HEK293 (cell line): ENCODE data around the gene ANKH.

Source experiments
- CTCF ChIA-PET: fragments of 350-600 bp; formaldehyde crosslinking; extraction: SDS; loops from one replicate; lab custom pipeline; 2021; ENCODE audit warnings: antibody characterized with exemption; lab: Yijun Ruan, JAX
- POLR2A ChIA-PET: fragments of 300-600 bp; formaldehyde crosslinking; extraction: SDS; loops from one replicate; lab custom pipeline; 2020; ENCODE audit warnings: antibody characterized with exemption, inconsistent platforms; lab: Yijun Ruan, JAX
- H3K27ac ChIP-seq: fragments of 200-500 bp; sonication (Bioruptor generic); 2 replicates; pipeline ENCODE4 v1.5.1; 2014; ENCODE audit warnings: low read depth, low read length, control low read depth, inconsistent platforms; ENCODE audit errors: extremely low read depth
- H3K36me3 ChIP-seq, 2 experiments: fragments of 200-500 bp in 1 of 2; sonication (Bioruptor generic) in 1 of 2; 1 replicate in 1 of 2; 2 replicates in 1 of 2; pipeline ENCODE4 v1.5.1; 2014 to 2017; ENCODE audit warnings: inconsistent platforms in 2 of 2, low read length in 2 of 2; ENCODE audit not compliant: control insufficient read depth in 2 of 2, insufficient read depth in 1 of 2
- H3K4me1 ChIP-seq: fragments of 200-500 bp; sonication (Bioruptor generic); 2 replicates; pipeline ENCODE4 v1.5.1; 2014; ENCODE audit warnings: mild to moderate bottlenecking, low read length, inconsistent platforms; ENCODE audit not compliant: control insufficient read depth, insufficient read depth
- H3K4me3 ChIP-seq: 2 replicates; pipeline ENCODE4 v1.5.1; 2011; ENCODE audit warnings: low read depth, mild to moderate bottlenecking, control low read depth, low read length, moderate library complexity
- H3K9me3 ChIP-seq: fragments of 200-500 bp; sonication (Bioruptor generic); 2 replicates; pipeline ENCODE4 v1.5.1; 2014; ENCODE audit warnings: low read depth, low read length, inconsistent platforms; ENCODE audit not compliant: control insufficient read depth, insufficient read depth
- BCL11A ChIP-seq: fragments of 450-650 bp; formaldehyde crosslinking; IDR thresholded peaks from 2 replicates; pipeline ENCODE4 v1.5.1; 2016; ENCODE audit warnings: low read depth, missing biosample characterization, missing genetic modification characterization
- HIC1 ChIP-seq: fragments of 450-650 bp; formaldehyde crosslinking; IDR thresholded peaks from 2 replicates; pipeline ENCODE4 v1.5.1; 2016; ENCODE audit warnings: missing biosample characterization, missing genetic modification characterization
- HOXA7 ChIP-seq: sonication (generic); formaldehyde crosslinking; IDR thresholded peaks from 2 replicates; pipeline ENCODE4 v1.8.1; 2022; ENCODE audit warnings: missing genetic modification reagents, borderline replicate concordance
- IKZF3 ChIP-seq: fragments of 450-650 bp; IDR thresholded peaks from 2 replicates; pipeline ENCODE4 v1.5.0; 2018; ENCODE audit warnings: missing biosample characterization, mild to moderate bottlenecking, missing genetic modification characterization, moderate library complexity
- KLF10 ChIP-seq: fragments of 450-650 bp; IDR thresholded peaks from 2 replicates; pipeline ENCODE4 v1.5.1; 2018; ENCODE audit warnings: missing biosample characterization, mild to moderate bottlenecking, missing genetic modification characterization
- KLF7 ChIP-seq: fragments of 450-650 bp; formaldehyde crosslinking; IDR thresholded peaks from 2 replicates; pipeline ENCODE4 v1.5.1; 2016; ENCODE audit warnings: missing biosample characterization, missing genetic modification characterization, borderline replicate concordance
- MYNN ChIP-seq: fragments of 450-650 bp; formaldehyde crosslinking; IDR thresholded peaks from 2 replicates; pipeline ENCODE4 v1.5.1; 2016; ENCODE audit warnings: missing biosample characterization, missing genetic modification characterization, borderline replicate concordance
- OVOL3 ChIP-seq: fragments of 450-650 bp; formaldehyde crosslinking; IDR thresholded peaks from 2 replicates; pipeline ENCODE4 v1.5.1; 2016; ENCODE audit warnings: missing biosample characterization, missing genetic modification characterization
- SP2 ChIP-seq: fragments of 450-650 bp; formaldehyde crosslinking; IDR thresholded peaks from 2 replicates; pipeline ENCODE4 v1.5.1; 2016; ENCODE audit warnings: missing biosample characterization, missing genetic modification characterization
- ZBTB1 ChIP-seq: fragments of 450-650 bp; formaldehyde crosslinking; IDR thresholded peaks from 2 replicates; pipeline ENCODE4 v1.5.1; 2016; ENCODE audit warnings: missing biosample characterization, missing genetic modification characterization
- ZNF112 ChIP-seq: fragments of 450-650 bp; formaldehyde crosslinking; IDR thresholded peaks from 2 replicates; pipeline ENCODE4 v1.5.0; 2017; ENCODE audit warnings: missing biosample characterization, missing genetic modification characterization
- ZNF132 ChIP-seq: fragments of 450-650 bp; formaldehyde crosslinking; IDR thresholded peaks from 2 replicates; pipeline ENCODE4 v1.5.1; 2017; ENCODE audit warnings: missing biosample characterization, missing genetic modification characterization, borderline replicate concordance
- ZNF146 ChIP-seq: fragments of 450-650 bp; formaldehyde crosslinking; IDR thresholded peaks from 2 replicates; pipeline ENCODE4 v1.5.1; 2016; ENCODE audit warnings: missing biosample characterization, missing genetic modification characterization
- ZNF169 ChIP-seq: fragments of 450-650 bp; formaldehyde crosslinking; IDR thresholded peaks from 2 replicates; pipeline ENCODE4 v1.5.1; 2016; ENCODE audit warnings: missing biosample characterization, missing genetic modification characterization
- ZNF202 ChIP-seq: fragments of 450-650 bp; formaldehyde crosslinking; IDR thresholded peaks from 2 replicates; pipeline ENCODE4 v1.5.1; 2016; ENCODE audit warnings: missing biosample characterization, missing genetic modification characterization, borderline replicate concordance
- ZNF211 ChIP-seq: fragments of 450-650 bp; formaldehyde crosslinking; IDR thresholded peaks from 2 replicates; pipeline ENCODE4 v1.5.1; 2016; ENCODE audit warnings: low read depth, missing biosample characterization, missing genetic modification characterization
- ZNF24 ChIP-seq: fragments of 450-650 bp; formaldehyde crosslinking; IDR thresholded peaks from 2 replicates; pipeline ENCODE4 v1.5.1; 2016; ENCODE audit warnings: missing biosample characterization, missing genetic modification characterization
- ZNF274 ChIP-seq, 2 experiments: fragments of 200-500 bp in 1 of 2; fragments of 450-650 bp in 1 of 2; sonication (Bioruptor generic) in 1 of 2; formaldehyde crosslinking in 1 of 2; IDR thresholded peaks; 2 replicates each; pipeline versions ENCODE4 v1.5.1 to v1.6.1; 2014 to 2016; ENCODE audit warnings: borderline replicate concordance in 1 of 2, inconsistent platforms in 1 of 2, low read length in 1 of 2, missing biosample characterization in 1 of 2, missing genetic modification characterization in 1 of 2
- ZNF423 ChIP-seq: fragments of 450-650 bp; formaldehyde crosslinking; IDR thresholded peaks from 2 replicates; pipeline ENCODE4 v1.5.1; 2016; ENCODE audit warnings: missing biosample characterization, missing genetic modification characterization
- ZNF433 ChIP-seq: fragments of 450-650 bp; formaldehyde crosslinking; IDR thresholded peaks from 2 replicates; pipeline ENCODE4 v1.5.1; 2016; ENCODE audit warnings: missing biosample characterization, missing genetic modification characterization, low read depth
- ZNF48 ChIP-seq: fragments of 450-650 bp; formaldehyde crosslinking; IDR thresholded peaks from 2 replicates; pipeline ENCODE4 v1.5.1; 2016; ENCODE audit warnings: missing biosample characterization, missing genetic modification characterization
- ZNF514 ChIP-seq: fragments of 450-650 bp; formaldehyde crosslinking; IDR thresholded peaks from 2 replicates; pipeline ENCODE4 v1.5.1; 2016; ENCODE audit warnings: missing biosample characterization, missing genetic modification characterization
- ZNF530 ChIP-seq: fragments of 450-650 bp; formaldehyde crosslinking; IDR thresholded peaks from 2 replicates; pipeline ENCODE4 v1.5.1; 2016; ENCODE audit warnings: low read depth, missing biosample characterization, missing genetic modification characterization
- ZNF561 ChIP-seq: fragments of 450-650 bp; IDR thresholded peaks from 2 replicates; pipeline ENCODE4 v1.5.1; 2018; ENCODE audit warnings: missing biosample characterization, missing genetic modification characterization, borderline replicate concordance
- ZNF600 ChIP-seq: fragments of 450-650 bp; formaldehyde crosslinking; IDR thresholded peaks from 2 replicates; pipeline ENCODE4 v1.5.1; 2016; ENCODE audit warnings: missing biosample characterization, missing genetic modification characterization
- ZNF621 ChIP-seq: fragments of 450-650 bp; formaldehyde crosslinking; IDR thresholded peaks from 2 replicates; pipeline ENCODE4 v1.5.1; 2017; ENCODE audit warnings: missing biosample characterization, missing genetic modification characterization
- ZNF747 ChIP-seq: fragments of 450-650 bp; formaldehyde crosslinking; IDR thresholded peaks from 2 replicates; pipeline ENCODE4 v1.5.1; 2016; ENCODE audit warnings: missing biosample characterization, missing genetic modification characterization
- TF ChIP-seq, protein P1 (sequence below): IDR thresholded peaks from 2 replicates; pipeline ENCODE4 v1.6.1; 2011; ENCODE audit warnings: mild to moderate bottlenecking, low read depth, low read length, borderline replicate concordance
- TF ChIP-seq, protein P2 (sequence below): fragments of 450-650 bp; formaldehyde crosslinking; IDR thresholded peaks from 2 replicates; pipeline ENCODE4 v1.5.1; 2016; ENCODE audit warnings: missing biosample characterization, missing genetic modification characterization, borderline replicate concordance
- TF ChIP-seq, protein P3 (sequence below): fragments of 450-650 bp; formaldehyde crosslinking; IDR thresholded peaks from 2 replicates; pipeline ENCODE4 v1.5.1; 2016; ENCODE audit warnings: missing biosample characterization, missing genetic modification characterization

Gene ANKH

DNA sequence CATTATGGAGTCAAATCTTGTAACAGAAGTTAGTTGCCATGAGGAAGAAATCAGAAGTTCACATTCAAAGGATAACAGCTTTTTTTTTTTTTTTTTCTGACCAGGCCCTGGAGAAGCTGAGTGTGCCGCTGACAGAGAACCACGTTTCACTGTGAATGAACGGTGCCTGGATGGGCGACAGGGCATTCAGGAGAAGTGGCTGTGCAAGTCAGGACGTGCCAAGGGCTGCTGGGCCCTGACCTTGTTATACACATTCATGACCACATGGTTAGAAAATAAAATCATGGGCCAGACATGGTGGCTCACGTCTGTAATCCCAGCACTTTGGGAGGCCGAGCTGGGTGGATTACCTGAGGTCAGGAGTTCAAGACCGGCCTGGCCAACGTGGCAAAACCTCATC lies 91.6 kb downstream of the ANKH start:
- H3K27ac ChIP-seq = no peak overlapping the region
- CTCF ChIA-PET = interaction anchor here (0.7 to 1.0 kb wide), 2 partner anchors 52 to 431 kb away, joined by 3 to 4 read pairs; no protein-coding TSS in a partner anchor
- H3K9me3 ChIP-seq = peaks cover 2% of the 10 kb centered on the region; the same call in 1 of the 2 replicates
- TF ChIP-seq ZNF211 (tag by site-specific recombination) (no peak), MYNN (no peak), ZNF600 (tag by site-specific recombination) (no peak), IKZF3 (tag by site-specific recombination) (no peak), OVOL3 (tag by site-specific recombination) (no peak), ZNF146 (tag by site-specific recombination) (no peak), ZNF24 (tag by site-specific recombination) (no peak), ZNF274 (IDR thresholded peaks at IDR 0.05; ENCODE audit: low read length) (no peak), ZNF274 (tag by site-specific recombination; IDR thresholded peaks at IDR 0.05; ENCODE audit: borderline replicate concordance) (no peak), ZNF621 (tag by site-specific recombination) (no peak), ZBTB1 (tag by site-specific recombination) (no peak), HIC1 (tag by site-specific recombination) (no peak), BCL11A (no peak), KLF7 (no peak), ZNF561 (tag by site-specific recombination) (no peak), ZNF202 (no peak), ZNF433 (tag by site-specific recombination) (no peak), ZNF514 (tag by site-specific recombination) (no peak), ZNF48 (tag by site-specific recombination) (no peak), HOXA7 (no peak)
- TF ChIP-seq, protein P1, sequence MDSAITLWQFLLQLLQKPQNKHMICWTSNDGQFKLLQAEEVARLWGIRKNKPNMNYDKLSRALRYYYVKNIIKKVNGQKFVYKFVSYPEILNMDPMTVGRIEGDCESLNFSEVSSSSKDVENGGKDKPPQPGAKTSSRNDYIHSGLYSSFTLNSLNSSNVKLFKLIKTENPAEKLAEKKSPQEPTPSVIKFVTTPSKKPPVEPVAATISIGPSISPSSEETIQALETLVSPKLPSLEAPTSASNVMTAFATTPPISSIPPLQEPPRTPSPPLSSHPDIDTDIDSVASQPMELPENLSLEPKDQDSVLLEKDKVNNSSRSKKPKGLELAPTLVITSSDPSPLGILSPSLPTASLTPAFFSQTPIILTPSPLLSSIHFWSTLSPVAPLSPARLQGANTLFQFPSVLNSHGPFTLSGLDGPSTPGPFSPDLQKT = no peak
- H3K4me3 ChIP-seq = no peak overlapping the region
- POLR2A ChIA-PET = no interaction called here
- no peaks in the 10 kb centered on the region for H3K4me1 ChIP-seq
- no peaks in the 10 kb centered on the region for H3K36me3 ChIP-seq

- no peak for TF ChIP-seq ZNF132
- TF ChIP-seq, protein P2, sequence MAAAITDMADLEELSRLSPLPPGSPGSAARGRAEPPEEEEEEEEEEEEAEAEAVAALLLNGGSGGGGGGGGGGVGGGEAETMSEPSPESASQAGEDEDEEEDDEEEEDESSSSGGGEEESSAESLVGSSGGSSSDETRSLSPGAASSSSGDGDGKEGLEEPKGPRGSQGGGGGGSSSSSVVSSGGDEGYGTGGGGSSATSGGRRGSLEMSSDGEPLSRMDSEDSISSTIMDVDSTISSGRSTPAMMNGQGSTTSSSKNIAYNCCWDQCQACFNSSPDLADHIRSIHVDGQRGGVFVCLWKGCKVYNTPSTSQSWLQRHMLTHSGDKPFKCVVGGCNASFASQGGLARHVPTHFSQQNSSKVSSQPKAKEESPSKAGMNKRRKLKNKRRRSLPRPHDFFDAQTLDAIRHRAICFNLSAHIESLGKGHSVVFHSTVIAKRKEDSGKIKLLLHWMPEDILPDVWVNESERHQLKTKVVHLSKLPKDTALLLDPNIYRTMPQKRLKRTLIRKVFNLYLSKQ (tag by site-specific recombination) = no peak
- TF ChIP-seq ZNF423 (tag by site-specific recombination) = no peak
- TF ChIP-seq ZNF169 (tag by site-specific recombination) = no peak
- TF ChIP-seq ZNF433 (tag by site-specific recombination) = no peak
- TF ChIP-seq ZNF747 (tag by site-specific recombination) = no peak
- no peak for TF ChIP-seq KLF10 (tag by site-specific recombination)
- TF ChIP-seq, protein P3, sequence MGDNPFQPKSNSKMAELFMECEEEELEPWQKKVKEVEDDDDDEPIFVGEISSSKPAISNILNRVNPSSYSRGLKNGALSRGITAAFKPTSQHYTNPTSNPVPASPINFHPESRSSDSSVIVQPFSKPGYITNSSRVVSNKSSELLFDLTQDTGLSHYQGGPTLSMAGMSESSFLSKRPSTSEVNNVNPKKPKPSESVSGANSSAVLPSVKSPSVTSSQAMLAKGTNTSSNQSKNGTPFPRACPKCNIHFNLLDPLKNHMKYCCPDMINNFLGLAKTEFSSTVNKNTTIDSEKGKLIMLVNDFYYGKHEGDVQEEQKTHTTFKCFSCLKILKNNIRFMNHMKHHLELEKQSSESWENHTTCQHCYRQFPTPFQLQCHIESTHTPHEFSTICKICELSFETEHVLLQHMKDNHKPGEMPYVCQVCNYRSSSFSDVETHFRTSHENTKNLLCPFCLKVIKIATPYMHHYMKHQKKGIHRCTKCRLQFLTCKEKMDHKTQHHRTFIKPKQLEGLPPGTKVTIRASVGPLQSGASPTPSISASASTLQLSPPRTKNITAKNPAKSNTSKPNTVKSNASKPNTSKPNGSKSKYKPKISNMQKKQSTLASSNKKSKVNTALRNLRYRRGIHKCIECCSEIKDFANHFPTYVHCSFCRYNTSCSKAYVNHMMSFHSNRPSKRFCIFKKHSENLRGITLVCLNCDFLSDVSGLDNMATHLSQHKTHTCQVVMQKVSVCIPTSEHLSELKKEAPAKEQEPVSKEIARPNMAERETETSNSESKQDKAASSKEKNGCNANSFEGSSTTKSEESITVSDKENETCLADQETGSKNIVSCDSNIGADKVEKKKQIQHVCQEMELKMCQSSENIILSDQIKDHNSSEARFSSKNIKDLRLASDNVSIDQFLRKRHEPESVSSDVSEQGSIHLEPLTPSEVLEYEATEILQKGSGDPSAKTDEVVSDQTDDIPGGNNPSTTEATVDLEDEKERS (tag by site-specific recombination) = no peak
- TF ChIP-seq SP2 (tag by site-specific recombination) = no peak
- TF ChIP-seq ZNF530 = no peak
- no peak for TF ChIP-seq ZNF112 (tag by site-specific recombination)
- peaks cover 2% of the 10 kb centered on the region; the same call in 1 of the 2 replicates for H3K9me3 ChIP-seq
- H3K36me3 ChIP-seq = no peaks in the 10 kb centered on the region
- ChIA-PET POLR2A (no interaction called here), CTCF (interaction anchor here (0.6 to 1.5 kb wide), 2 partner anchors 52 to 70 kb away, joined by 3 to 6 read pairs; no protein-coding TSS in a partner anchor)
- H3K4me3 ChIP-seq = no peak overlapping the region
- H3K4me1 ChIP-seq = no peaks in the 10 kb centered on the region
- H3K27ac ChIP-seq = no peak overlapping the region
Measured at GRCh38 chr5:14778792-14779070, 92.8 kb downstream of the ANKH start.
